ENCODE data around the gene TMUB2. TPM values are rescaled to one million over a fixed set of nuclear protein-coding genes. Genes with fewer than 3 reads are reported as not detected.

TMUB2 gene
- total and polyA plus RNA-seq, 2 of the 13 experiments (the other 11 are each of a cell fraction or from before 2014, with no cell fraction given): 26.9 to 50.8 TPM

DNA sequence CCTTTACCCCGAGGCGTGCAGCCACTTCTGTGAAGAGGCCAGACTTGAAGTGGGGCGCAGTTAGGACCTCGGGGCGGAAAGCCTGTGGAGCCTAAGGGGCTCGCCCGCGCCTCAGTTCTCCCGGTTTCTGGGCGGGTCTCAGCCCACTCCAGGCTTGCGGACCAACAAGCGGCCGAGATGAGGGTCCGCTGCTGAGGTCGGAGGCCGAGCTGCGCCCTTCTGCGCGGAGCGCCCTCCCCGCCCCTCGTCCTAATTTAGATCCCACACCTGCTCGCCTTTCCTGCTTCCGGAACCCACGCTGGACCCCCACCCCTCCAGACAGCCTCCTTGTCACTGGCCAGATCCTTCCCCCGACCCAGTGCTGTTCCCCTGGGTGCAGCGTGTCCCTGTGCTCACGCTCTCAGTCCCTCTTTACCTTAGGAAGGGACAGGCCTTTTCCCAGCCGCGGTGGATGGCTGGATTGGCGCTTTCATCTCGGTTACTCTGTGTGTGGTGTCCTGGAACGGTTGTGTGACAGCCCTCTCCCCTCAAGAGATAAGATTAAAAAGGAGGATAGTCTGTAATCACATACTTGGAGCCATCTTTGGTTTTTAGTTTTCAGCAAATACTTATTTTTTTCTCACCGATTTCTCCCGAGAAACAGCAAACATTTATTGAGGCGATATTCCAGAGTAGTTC, 13.8 kb downstream of the TMUB2 start (continued):
- TF ChIP-seq, protein P1, sequence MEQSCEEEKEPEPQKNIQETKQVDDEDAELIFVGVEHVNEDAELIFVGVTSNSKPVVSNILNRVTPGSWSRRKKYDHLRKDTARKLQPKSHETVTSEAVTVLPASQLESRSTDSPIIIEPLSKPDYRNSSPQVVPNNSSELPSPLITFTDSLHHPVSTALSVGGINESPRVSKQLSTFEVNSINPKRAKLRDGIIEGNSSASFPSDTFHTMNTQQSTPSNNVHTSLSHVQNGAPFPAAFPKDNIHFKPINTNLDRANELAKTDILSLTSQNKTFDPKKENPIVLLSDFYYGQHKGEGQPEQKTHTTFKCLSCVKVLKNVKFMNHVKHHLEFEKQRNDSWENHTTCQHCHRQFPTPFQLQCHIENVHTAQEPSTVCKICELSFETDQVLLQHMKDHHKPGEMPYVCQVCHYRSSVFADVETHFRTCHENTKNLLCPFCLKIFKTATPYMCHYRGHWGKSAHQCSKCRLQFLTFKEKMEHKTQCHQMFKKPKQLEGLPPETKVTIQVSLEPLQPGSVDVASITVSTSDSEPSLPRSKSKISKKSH (CRISPR knock-in tag; IDR thresholded peaks at IDR 0.05; ENCODE audit: borderline replicate concordance): peak; percentile 89; the same call in 1 of the 2 replicates
- 0 out of 2 replicates have a peak, but pooled peaks have one; percentile 42 for TF ChIP-seq THAP11 (CRISPR knock-in tag; IDR thresholded peaks at IDR 0.05)
- peak; percentile 85 for TF ChIP-seq YEATS4 (CRISPR knock-in tag; IDR thresholded peaks at IDR 0.05; ENCODE audit: borderline replicate concordance)
- TF ChIP-seq MZF1 (CRISPR knock-in tag; IDR thresholded peaks at IDR 0.05; ENCODE audit: borderline replicate concordance): 0 out of 2 replicates have a peak, but pooled peaks have one; percentile 92
- TF ChIP-seq, protein P2, sequence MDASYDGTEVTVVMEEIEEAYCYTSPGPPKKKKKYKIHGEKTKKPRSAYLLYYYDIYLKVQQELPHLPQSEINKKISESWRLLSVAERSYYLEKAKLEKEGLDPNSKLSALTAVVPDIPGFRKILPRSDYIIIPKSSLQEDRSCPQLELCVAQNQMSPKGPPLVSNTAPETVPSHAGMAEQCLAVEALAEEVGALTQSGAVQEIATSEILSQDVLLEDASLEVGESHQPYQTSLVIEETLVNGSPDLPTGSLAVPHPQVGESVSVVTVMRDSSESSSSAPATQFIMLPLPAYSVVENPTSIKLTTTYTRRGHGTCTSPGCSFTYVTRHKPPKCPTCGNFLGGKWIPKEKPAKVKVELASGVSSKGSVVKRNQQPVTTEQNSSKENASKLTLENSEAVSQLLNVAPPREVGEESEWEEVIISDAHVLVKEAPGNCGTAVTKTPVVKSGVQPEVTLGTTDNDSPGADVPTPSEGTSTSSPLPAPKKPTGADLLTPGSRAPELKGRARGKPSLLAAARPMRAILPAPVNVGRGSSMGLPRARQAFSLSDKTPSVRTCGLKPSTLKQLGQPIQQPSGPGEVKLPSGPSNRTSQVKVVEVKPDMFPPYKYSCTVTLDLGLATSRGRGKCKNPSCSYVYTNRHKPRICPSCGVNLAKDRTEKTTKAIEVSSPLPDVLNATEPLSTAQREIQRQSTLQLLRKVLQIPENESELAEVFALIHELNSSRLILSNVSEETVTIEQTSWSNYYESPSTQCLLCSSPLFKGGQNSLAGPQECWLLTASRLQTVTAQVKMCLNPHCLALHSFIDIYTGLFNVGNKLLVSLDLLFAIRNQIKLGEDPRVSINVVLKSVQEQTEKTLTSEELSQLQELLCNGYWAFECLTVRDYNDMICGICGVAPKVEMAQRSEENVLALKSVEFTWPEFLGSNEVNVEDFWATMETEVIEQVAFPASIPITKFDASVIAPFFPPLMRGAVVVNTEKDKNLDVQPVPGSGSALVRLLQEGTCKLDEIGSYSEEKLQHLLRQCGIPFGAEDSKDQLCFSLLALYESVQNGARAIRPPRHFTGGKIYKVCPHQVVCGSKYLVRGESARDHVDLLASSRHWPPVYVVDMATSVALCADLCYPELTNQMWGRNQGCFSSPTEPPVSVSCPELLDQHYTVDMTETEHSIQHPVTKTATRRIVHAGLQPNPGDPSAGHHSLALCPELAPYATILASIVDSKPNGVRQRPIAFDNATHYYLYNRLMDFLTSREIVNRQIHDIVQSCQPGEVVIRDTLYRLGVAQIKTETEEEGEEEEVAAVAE (CRISPR knock-in tag; IDR thresholded peaks at IDR 0.05; ENCODE audit: borderline replicate concordance): peak; percentile 44; the same call in 1 of the 2 replicates
- TF ChIP-seq NFKB2 (CRISPR knock-in tag; IDR thresholded peaks at IDR 0.05; ENCODE audit: borderline replicate concordance): peak; percentile 85; the same call in 1 of the 2 replicates
- TF ChIP-seq, protein P3, sequence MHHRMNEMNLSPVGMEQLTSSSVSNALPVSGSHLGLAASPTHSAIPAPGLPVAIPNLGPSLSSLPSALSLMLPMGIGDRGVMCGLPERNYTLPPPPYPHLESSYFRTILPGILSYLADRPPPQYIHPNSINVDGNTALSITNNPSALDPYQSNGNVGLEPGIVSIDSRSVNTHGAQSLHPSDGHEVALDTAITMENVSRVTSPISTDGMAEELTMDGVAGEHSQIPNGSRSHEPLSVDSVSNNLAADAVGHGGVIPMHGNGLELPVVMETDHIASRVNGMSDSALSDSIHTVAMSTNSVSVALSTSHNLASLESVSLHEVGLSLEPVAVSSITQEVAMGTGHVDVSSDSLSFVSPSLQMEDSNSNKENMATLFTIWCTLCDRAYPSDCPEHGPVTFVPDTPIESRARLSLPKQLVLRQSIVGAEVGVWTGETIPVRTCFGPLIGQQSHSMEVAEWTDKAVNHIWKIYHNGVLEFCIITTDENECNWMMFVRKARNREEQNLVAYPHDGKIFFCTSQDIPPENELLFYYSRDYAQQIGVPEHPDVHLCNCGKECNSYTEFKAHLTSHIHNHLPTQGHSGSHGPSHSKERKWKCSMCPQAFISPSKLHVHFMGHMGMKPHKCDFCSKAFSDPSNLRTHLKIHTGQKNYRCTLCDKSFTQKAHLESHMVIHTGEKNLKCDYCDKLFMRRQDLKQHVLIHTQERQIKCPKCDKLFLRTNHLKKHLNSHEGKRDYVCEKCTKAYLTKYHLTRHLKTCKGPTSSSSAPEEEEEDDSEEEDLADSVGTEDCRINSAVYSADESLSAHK (CRISPR knock-in tag; IDR thresholded peaks at IDR 0.05; ENCODE audit: borderline replicate concordance): no peak
- TF ChIP-seq, protein P4, sequence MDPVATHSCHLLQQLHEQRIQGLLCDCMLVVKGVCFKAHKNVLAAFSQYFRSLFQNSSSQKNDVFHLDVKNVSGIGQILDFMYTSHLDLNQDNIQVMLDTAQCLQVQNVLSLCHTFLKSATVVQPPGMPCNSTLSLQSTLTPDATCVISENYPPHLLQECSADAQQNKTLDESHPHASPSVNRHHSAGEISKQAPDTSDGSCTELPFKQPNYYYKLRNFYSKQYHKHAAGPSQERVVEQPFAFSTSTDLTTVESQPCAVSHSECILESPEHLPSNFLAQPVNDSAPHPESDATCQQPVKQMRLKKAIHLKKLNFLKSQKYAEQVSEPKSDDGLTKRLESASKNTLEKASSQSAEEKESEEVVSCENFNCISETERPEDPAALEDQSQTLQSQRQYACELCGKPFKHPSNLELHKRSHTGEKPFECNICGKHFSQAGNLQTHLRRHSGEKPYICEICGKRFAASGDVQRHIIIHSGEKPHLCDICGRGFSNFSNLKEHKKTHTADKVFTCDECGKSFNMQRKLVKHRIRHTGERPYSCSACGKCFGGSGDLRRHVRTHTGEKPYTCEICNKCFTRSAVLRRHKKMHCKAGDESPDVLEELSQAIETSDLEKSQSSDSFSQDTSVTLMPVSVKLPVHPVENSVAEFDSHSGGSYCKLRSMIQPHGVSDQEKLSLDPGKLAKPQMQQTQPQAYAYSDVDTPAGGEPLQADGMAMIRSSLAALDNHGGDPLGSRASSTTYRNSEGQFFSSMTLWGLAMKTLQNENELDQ (CRISPR knock-in tag; IDR thresholded peaks at IDR 0.05; ENCODE audit: borderline replicate concordance): no peak
- TF ChIP-seq, protein P5, sequence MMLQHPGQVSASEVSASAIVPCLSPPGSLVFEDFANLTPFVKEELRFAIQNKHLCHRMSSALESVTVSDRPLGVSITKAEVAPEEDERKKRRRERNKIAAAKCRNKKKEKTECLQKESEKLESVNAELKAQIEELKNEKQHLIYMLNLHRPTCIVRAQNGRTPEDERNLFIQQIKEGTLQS (CRISPR knock-in tag; IDR thresholded peaks at IDR 0.05): no peak
- TF ChIP-seq TAF1 (CRISPR knock-in tag; IDR thresholded peaks at IDR 0.05): peak; percentile 76
- no peak for TF ChIP-seq EHMT2 (IDR thresholded peaks at IDR 0.05; ENCODE audit: borderline replicate concordance, low read depth, low read length)
- no peak for TF ChIP-seq ONECUT2 (CRISPR knock-in tag; IDR thresholded peaks at IDR 0.05)
- no peak for TF ChIP-seq NAIF1 (CRISPR knock-in tag; IDR thresholded peaks at IDR 0.05; ENCODE audit: borderline replicate concordance)
- TF ChIP-seq, protein P6, sequence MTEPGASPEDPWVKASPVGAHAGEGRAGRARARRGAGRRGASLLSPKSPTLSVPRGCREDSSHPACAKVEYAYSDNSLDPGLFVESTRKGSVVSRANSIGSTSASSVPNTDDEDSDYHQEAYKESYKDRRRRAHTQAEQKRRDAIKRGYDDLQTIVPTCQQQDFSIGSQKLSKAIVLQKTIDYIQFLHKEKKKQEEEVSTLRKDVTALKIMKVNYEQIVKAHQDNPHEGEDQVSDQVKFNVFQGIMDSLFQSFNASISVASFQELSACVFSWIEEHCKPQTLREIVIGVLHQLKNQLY (CRISPR knock-in tag; IDR thresholded peaks at IDR 0.05): no peak

All from HepG2 (cell line).